HepG2 (cell line): ENCODE data around the gene RDH13. TPM values are rescaled to one million over a fixed set of nuclear protein-coding genes. Genes with fewer than 3 reads are reported as not detected.

Source experiments
- CBFB ChIP-seq: sonication (generic); formaldehyde crosslinking; IDR thresholded peaks from 2 replicates; pipeline ENCODE4 v1.4.0; 2020; ENCODE audit warnings: missing genetic modification reagents
- KDM1A ChIP-seq: IDR thresholded peaks from 2 replicates; pipeline ENCODE4 v1.6.1; 2016; ENCODE audit warnings: missing compliant biosample characterization
- NR2C2 ChIP-seq: sonication (generic); formaldehyde crosslinking; IDR thresholded peaks from 2 replicates; pipeline ENCODE4 v1.4.0; 2020; ENCODE audit warnings: missing genetic modification reagents, mild to moderate bottlenecking, moderate library complexity, borderline replicate concordance
- TAF1 ChIP-seq: sonication (generic); formaldehyde crosslinking; IDR thresholded peaks from 2 replicates; pipeline ENCODE4 v1.4.0; 2020; ENCODE audit warnings: missing genetic modification reagents
- ZBTB2 ChIP-seq: sonication (generic); formaldehyde crosslinking; IDR thresholded peaks from 2 replicates; pipeline ENCODE4 v1.8.0; 2022; ENCODE audit warnings: low read depth, missing genetic modification reagents
- ZMYM3 ChIP-seq: sonication (generic); formaldehyde crosslinking; IDR thresholded peaks from 2 replicates; pipeline ENCODE4 v1.5.1; 2020; ENCODE audit warnings: mild to moderate bottlenecking, missing genetic modification reagents
- ZNF205 ChIP-seq: IDR thresholded peaks from 2 replicates; pipeline ENCODE4 v1.6.1; 2018; ENCODE audit warnings: missing biosample characterization, missing genetic modification reagents
- ZNF446 ChIP-seq: sonication (generic); formaldehyde crosslinking; IDR thresholded peaks from 2 replicates; pipeline ENCODE4 v1.5.0; 2020; ENCODE audit warnings: mild to moderate bottlenecking, missing genetic modification reagents
- ZNF549 ChIP-seq: sonication (generic); formaldehyde crosslinking; IDR thresholded peaks from 2 replicates; pipeline ENCODE4 v1.5.0; 2020; ENCODE audit warnings: missing genetic modification reagents
- ZNF713 ChIP-seq: sonication (generic); formaldehyde crosslinking; IDR thresholded peaks from 2 replicates; pipeline ENCODE4 v1.4.0; 2020; ENCODE audit warnings: mild to moderate bottlenecking, missing genetic modification reagents
- ZNF746 ChIP-seq: sonication (generic); formaldehyde crosslinking; IDR thresholded peaks from 2 replicates; pipeline ENCODE4 v1.8.0; 2022; ENCODE audit warnings: mild to moderate bottlenecking, missing genetic modification reagents
- ZNF761 ChIP-seq: sonication (generic); formaldehyde crosslinking; conservative IDR thresholded peaks from 2 replicates; pipeline ENCODE4 v1.4.0; 2020; ENCODE audit warnings: mild to moderate bottlenecking, missing genetic modification reagents
- polyA plus RNA-seq, 8 experiments: library from polyadenylated mRNA; depleted of rRNA in 3 of 8; stranded (reverse) in 7 of 8; unstranded in 1 of 8; fragments of >200 nt; fragmentation: Illumina TruSeq in 4 of 8; extraction: Trizol in 4 of 8; gene quantifications; 2 replicates each; pipeline versions ENCODE4 v1.2.1 to v1.2.3, GENCODE V29; 2011 to 2016; ENCODE audit warnings: low read depth in 4 of 8, missing spikeins in 1 of 8, mixed read lengths in 1 of 8; ENCODE audit not compliant: insufficient read depth in 1 of 8
- total RNA-seq, 5 experiments: library from RNA; depleted of rRNA; stranded (reverse); fragments of >200 nt; fragmentation: Illumina TruSeq; extraction: Trizol; gene quantifications; 2 replicates each; pipeline ENCODE4 v1.2.3, GENCODE V29; 2016; ENCODE audit warnings: low read depth in 1 of 5
- TF ChIP-seq, protein P1 (sequence below), 2 experiments: IDR thresholded peaks; 2 replicates each; pipeline ENCODE4 v1.6.1; 2011 to 2012; ENCODE audit warnings: low read length in 2 of 2, borderline replicate concordance in 1 of 2, low read depth in 1 of 2, mild to moderate bottlenecking in 1 of 2, moderate library complexity in 1 of 2
- TF ChIP-seq, protein P2 (sequence below): sonication (generic); formaldehyde crosslinking; IDR thresholded peaks from 2 replicates; pipeline ENCODE4 v1.9.0; 2021; ENCODE audit warnings: missing genetic modification reagents, mild to moderate bottlenecking, borderline replicate concordance
- TF ChIP-seq, protein P3 (sequence below): sonication (generic); formaldehyde crosslinking; IDR thresholded peaks from 2 replicates; pipeline ENCODE4 v1.8.0; 2023; ENCODE audit warnings: mild to moderate bottlenecking, missing genetic modification reagents
- TF ChIP-seq, protein P4 (sequence below): sonication (generic); formaldehyde crosslinking; IDR thresholded peaks from 2 replicates; pipeline ENCODE4 v1.4.0; 2020; ENCODE audit warnings: missing genetic modification reagents, borderline replicate concordance

RDH13 gene
- total and polyA plus RNA-seq, 2 of the 13 experiments (the other 11 are each of a cell fraction or from before 2014, with no cell fraction given) = 13.4 to 21.5 TPM

GRCh38 chr19:55062735-55063491 is at the start of gene RDH13 (continued):
- TF ChIP-seq, protein P1, sequence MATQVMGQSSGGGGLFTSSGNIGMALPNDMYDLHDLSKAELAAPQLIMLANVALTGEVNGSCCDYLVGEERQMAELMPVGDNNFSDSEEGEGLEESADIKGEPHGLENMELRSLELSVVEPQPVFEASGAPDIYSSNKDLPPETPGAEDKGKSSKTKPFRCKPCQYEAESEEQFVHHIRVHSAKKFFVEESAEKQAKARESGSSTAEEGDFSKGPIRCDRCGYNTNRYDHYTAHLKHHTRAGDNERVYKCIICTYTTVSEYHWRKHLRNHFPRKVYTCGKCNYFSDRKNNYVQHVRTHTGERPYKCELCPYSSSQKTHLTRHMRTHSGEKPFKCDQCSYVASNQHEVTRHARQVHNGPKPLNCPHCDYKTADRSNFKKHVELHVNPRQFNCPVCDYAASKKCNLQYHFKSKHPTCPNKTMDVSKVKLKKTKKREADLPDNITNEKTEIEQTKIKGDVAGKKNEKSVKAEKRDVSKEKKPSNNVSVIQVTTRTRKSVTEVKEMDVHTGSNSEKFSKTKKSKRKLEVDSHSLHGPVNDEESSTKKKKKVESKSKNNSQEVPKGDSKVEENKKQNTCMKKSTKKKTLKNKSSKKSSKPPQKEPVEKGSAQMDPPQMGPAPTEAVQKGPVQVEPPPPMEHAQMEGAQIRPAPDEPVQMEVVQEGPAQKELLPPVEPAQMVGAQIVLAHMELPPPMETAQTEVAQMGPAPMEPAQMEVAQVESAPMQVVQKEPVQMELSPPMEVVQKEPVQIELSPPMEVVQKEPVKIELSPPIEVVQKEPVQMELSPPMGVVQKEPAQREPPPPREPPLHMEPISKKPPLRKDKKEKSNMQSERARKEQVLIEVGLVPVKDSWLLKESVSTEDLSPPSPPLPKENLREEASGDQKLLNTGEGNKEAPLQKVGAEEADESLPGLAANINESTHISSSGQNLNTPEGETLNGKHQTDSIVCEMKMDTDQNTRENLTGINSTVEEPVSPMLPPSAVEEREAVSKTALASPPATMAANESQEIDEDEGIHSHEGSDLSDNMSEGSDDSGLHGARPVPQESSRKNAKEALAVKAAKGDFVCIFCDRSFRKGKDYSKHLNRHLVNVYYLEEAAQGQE (IDR thresholded peaks at IDR 0.05; ENCODE audit: borderline replicate concordance in 1 of 2, low read depth in 1 of 2, low read length in 2 of 2) = no peak
- TF ChIP-seq CBFB (CRISPR knock-in tag) (no peak), ZMYM3 (CRISPR knock-in tag) (no peak), ZNF761 (CRISPR knock-in tag) (0 out of 2 replicates have a peak, but pooled peaks have one; percentile 52), ZNF713 (CRISPR knock-in tag) (no peak), ZNF205 (CRISPR knock-in tag) (no peak), ZNF549 (CRISPR knock-in tag) (no peak), KDM1A (CRISPR knock-in tag) (0 out of 2 replicates have a peak, but pooled peaks have one; percentile 13), ZNF746 (CRISPR knock-in tag) (no peak), TAF1 (peak; percentile 72), NR2C2 (CRISPR knock-in tag) (peak; percentile 30), ZBTB2 (CRISPR knock-in tag) (no peak), ZNF446 (CRISPR knock-in tag) (no peak)
- TF ChIP-seq, protein P2, sequence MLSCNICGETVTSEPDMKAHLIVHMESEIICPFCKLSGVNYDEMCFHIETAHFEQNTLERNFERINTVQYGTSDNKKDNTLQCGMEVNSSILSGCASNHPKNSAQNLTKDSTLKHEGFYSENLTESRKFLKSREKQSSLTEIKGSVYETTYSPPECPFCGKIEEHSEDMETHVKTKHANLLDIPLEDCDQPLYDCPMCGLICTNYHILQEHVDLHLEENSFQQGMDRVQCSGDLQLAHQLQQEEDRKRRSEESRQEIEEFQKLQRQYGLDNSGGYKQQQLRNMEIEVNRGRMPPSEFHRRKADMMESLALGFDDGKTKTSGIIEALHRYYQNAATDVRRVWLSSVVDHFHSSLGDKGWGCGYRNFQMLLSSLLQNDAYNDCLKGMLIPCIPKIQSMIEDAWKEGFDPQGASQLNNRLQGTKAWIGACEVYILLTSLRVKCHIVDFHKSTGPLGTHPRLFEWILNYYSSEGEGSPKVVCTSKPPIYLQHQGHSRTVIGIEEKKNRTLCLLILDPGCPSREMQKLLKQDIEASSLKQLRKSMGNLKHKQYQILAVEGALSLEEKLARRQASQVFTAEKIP (CRISPR knock-in tag) = no peak
- TF ChIP-seq, protein P3, sequence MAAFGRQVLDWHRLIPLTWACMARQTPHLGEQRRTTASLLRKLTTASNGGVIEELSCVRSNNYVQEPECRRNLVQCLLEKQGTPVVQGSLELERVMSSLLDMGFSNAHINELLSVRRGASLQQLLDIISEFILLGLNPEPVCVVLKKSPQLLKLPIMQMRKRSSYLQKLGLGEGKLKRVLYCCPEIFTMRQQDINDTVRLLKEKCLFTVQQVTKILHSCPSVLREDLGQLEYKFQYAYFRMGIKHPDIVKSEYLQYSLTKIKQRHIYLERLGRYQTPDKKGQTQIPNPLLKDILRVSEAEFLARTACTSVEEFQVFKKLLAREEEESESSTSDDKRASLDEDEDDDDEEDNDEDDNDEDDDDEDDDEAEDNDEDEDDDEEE (CRISPR knock-in tag) = no peak
- TF ChIP-seq, protein P4, sequence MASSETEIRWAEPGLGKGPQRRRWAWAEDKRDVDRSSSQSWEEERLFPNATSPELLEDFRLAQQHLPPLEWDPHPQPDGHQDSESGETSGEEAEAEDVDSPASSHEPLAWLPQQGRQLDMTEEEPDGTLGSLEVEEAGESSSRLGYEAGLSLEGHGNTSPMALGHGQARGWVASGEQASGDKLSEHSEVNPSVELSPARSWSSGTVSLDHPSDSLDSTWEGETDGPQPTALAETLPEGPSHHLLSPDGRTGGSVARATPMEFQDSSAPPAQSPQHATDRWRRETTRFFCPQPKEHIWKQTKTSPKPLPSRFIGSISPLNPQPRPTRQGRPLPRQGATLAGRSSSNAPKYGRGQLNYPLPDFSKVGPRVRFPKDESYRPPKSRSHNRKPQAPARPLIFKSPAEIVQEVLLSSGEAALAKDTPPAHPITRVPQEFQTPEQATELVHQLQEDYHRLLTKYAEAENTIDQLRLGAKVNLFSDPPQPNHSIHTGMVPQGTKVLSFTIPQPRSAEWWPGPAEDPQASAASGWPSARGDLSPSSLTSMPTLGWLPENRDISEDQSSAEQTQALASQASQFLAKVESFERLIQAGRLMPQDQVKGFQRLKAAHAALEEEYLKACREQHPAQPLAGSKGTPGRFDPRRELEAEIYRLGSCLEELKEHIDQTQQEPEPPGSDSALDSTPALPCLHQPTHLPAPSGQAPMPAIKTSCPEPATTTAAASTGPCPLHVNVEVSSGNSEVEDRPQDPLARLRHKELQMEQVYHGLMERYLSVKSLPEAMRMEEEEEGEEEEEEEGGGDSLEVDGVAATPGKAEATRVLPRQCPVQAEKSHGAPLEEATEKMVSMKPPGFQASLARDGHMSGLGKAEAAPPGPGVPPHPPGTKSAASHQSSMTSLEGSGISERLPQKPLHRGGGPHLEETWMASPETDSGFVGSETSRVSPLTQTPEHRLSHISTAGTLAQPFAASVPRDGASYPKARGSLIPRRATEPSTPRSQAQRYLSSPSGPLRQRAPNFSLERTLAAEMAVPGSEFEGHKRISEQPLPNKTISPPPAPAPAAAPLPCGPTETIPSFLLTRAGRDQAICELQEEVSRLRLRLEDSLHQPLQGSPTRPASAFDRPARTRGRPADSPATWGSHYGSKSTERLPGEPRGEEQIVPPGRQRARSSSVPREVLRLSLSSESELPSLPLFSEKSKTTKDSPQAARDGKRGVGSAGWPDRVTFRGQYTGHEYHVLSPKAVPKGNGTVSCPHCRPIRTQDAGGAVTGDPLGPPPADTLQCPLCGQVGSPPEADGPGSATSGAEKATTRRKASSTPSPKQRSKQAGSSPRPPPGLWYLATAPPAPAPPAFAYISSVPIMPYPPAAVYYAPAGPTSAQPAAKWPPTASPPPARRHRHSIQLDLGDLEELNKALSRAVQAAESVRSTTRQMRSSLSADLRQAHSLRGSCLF (CRISPR knock-in tag) = no peak
